PC-3 (cell line): Measurements from ENCODE around the gene MBIP.

ENCODE experiments used
- EZH2 ChIP-seq: fragments of 300-600 bp; sonication (generic); IDR thresholded peaks from one replicate; pipeline ENCODE4 v1.6.1; 2017; ENCODE audit warnings: antibody characterized with exemption, mild to moderate bottlenecking, low read length; ENCODE audit not compliant: unreplicated experiment
- TF ChIP-seq, protein P1 (sequence below): fragments of 300-600 bp; sonication (generic); conservative IDR thresholded peaks from 2 replicates; pipeline ENCODE4 v1.5.1; 2017; ENCODE audit warnings: antibody characterized with exemption, low read depth, mild to moderate bottlenecking, low read length

DNA sequence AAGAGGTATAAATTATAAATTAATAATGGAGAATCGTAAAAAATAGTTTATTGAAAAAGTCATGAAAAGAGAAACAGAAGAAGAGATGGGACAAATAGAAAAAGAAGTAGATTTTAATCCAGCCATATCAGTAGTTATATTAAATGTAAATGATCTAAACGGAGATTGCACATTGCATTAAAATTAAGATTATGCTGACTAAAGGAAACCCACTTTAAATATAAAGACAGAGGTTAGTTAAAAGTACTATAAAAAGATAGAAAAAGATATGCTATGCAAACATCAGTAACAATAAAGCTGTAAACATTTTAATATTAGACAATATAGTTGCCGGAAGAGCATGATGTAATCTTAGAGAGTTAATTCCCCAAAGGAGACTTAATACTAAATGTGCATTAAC, 5.4 kb upstream of the MBIP start:
- TF ChIP-seq, protein P1, sequence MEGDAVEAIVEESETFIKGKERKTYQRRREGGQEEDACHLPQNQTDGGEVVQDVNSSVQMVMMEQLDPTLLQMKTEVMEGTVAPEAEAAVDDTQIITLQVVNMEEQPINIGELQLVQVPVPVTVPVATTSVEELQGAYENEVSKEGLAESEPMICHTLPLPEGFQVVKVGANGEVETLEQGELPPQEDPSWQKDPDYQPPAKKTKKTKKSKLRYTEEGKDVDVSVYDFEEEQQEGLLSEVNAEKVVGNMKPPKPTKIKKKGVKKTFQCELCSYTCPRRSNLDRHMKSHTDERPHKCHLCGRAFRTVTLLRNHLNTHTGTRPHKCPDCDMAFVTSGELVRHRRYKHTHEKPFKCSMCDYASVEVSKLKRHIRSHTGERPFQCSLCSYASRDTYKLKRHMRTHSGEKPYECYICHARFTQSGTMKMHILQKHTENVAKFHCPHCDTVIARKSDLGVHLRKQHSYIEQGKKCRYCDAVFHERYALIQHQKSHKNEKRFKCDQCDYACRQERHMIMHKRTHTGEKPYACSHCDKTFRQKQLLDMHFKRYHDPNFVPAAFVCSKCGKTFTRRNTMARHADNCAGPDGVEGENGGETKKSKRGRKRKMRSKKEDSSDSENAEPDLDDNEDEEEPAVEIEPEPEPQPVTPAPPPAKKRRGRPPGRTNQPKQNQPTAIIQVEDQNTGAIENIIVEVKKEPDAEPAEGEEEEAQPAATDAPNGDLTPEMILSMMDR: no peak
- no peak for TF ChIP-seq EZH2
